Activated naive CD4-positive, alpha-beta T cell treated with anti-CD3 and anti-CD28 coated beads, Interleukin-2, amount 10 ng/mL, durations not matched to agents 7 days and 5 days (primary cell): Measurements from ENCODE around the gene FAM163B.
"Not testable (repeated sequence)": the region's sequence is repeated elsewhere in the genome, so short reads cannot be mapped to it uniquely, and the experiment has no call there.

Source experiments
- CTCF ChIA-PET: fragments of 350-600 bp; sonication (Branson Sonifier 250); formaldehyde crosslinking; loops from one replicate; lab custom pipeline; 2021; ENCODE audit warnings: antibody characterized with exemption; lab: Charles Lee
- DNase-seq: peaks from one replicate; pipeline ENCODE4 v3.0.0-alpha.2; 2020
- H3K27ac Mint-ChIP-seq: one replicate; pipeline ENCODE4 v1.8.0; 2021; ENCODE audit warnings: mild to moderate bottlenecking, moderate library complexity, mixed read lengths
- H3K27me3 Mint-ChIP-seq: one replicate; pipeline ENCODE4 v1.8.0; 2021; ENCODE audit warnings: mild to moderate bottlenecking, mixed read lengths
- H3K36me3 Mint-ChIP-seq: one replicate; pipeline ENCODE4 v1.8.0; 2021; ENCODE audit warnings: mixed read lengths
- H3K4me1 Mint-ChIP-seq: one replicate; pipeline ENCODE4 v1.8.0; 2021; ENCODE audit warnings: mixed read lengths
- H3K4me3 Mint-ChIP-seq: one replicate; pipeline ENCODE4 v1.8.0; 2021; ENCODE audit warnings: mild to moderate bottlenecking, moderate library complexity, mixed read lengths
- H3K9me3 Mint-ChIP-seq: one replicate; pipeline ENCODE4 v1.8.0; 2021; ENCODE audit warnings: mixed read lengths

Gene FAM163B

GRCh38 chr9:133572821-133573361, 36.3 kb downstream of the FAM163B start:
- Mint-ChIP-seq H3K4me1 (peaks cover 6% of the 10 kb centered on the region), H3K4me3 (no peak overlapping the region), H3K27me3 (peaks cover 24% of the 10 kb centered on the region), H3K9me3 (no peaks in the 10 kb centered on the region), H3K27ac (no peak overlapping the region), H3K36me3 (no peaks in the 10 kb centered on the region)
- CTCF ChIA-PET = no interaction called here
- DNase-seq = no peak

- DNase-seq = no peak
- no peak overlapping the region for H3K27ac Mint-ChIP-seq
- H3K4me3 Mint-ChIP-seq = no peak overlapping the region
- H3K36me3 Mint-ChIP-seq = no peaks in the 10 kb centered on the region
- no peaks in the 10 kb centered on the region for H3K9me3 Mint-ChIP-seq
- CTCF ChIA-PET = no interaction called here
- peaks cover 6% of the 10 kb centered on the region for H3K4me1 Mint-ChIP-seq
- peaks cover 16% of the 10 kb centered on the region for H3K27me3 Mint-ChIP-seq
Observed at GRCh38 chr9:133571896-133572595, 37.1 kb downstream of the FAM163B start.

- DNase-seq = no peak
- H3K9me3 Mint-ChIP-seq = no peaks in the 10 kb centered on the region
- H3K36me3 Mint-ChIP-seq = no peaks in the 10 kb centered on the region
- CTCF ChIA-PET = interaction anchor here (1.0 to 1.5 kb wide), 2 partner anchors 9 to 15 kb away, joined by 3 read pairs; no protein-coding TSS in a partner anchor
- H3K27me3 Mint-ChIP-seq = peaks cover 10% of the 10 kb centered on the region
- no peak overlapping the region for H3K4me3 Mint-ChIP-seq
- no peak overlapping the region for H3K27ac Mint-ChIP-seq
- H3K4me1 Mint-ChIP-seq = peaks cover under 1% of the 10 kb centered on the region
Observed at GRCh38 chr9:133571391-133571890, 37.7 kb downstream of the FAM163B start.

GRCh38 chr9:133570691-133571080, 38.5 kb downstream of the FAM163B start:
- no peak overlapping the region for H3K27ac Mint-ChIP-seq
- CTCF ChIA-PET = interaction anchor here (1.0 to 1.5 kb wide), 2 partner anchors 10 to 15 kb away, joined by 3 read pairs; no protein-coding TSS in a partner anchor
- no peaks in the 10 kb centered on the region for H3K36me3 Mint-ChIP-seq
- peaks cover 4% of the 10 kb centered on the region for H3K27me3 Mint-ChIP-seq
- no peak overlapping the region for H3K4me3 Mint-ChIP-seq
- no peak for DNase-seq
- no peaks in the 10 kb centered on the region for H3K9me3 Mint-ChIP-seq
- H3K4me1 Mint-ChIP-seq = no peaks in the 10 kb centered on the region

GRCh38 chr9:133569891-133570690, 39.1 kb downstream of the FAM163B start:
- CTCF ChIA-PET = interaction anchor here (0.6 to 1.5 kb wide), 2 partner anchors 14 to 424 kb away, joined by 3 read pairs; no protein-coding TSS in a partner anchor
- H3K4me3 Mint-ChIP-seq = no peak overlapping the region

GRCh38 chr9:133569121-133569785, 39.9 kb downstream of the FAM163B start:
- CTCF ChIA-PET = interaction anchor here (0.6 kb wide), 1 partner anchor 425 kb away, joined by 3 read pairs; no protein-coding TSS in a partner anchor
- DNase-seq = no peak
- H3K36me3 Mint-ChIP-seq = no peaks in the 10 kb centered on the region
- H3K4me1 Mint-ChIP-seq = no peaks in the 10 kb centered on the region
- no peaks in the 10 kb centered on the region for H3K27me3 Mint-ChIP-seq
- no peaks in the 10 kb centered on the region for H3K9me3 Mint-ChIP-seq
- H3K4me3 Mint-ChIP-seq = no peak overlapping the region
- no peak overlapping the region for H3K27ac Mint-ChIP-seq

More at GRCh38 chr9:133569891-133570690, 39.1 kb downstream of the FAM163B start:
- H3K27ac Mint-ChIP-seq = no peak overlapping the region
- H3K4me1 Mint-ChIP-seq = no peaks in the 10 kb centered on the region
- DNase-seq = no peak
- H3K27me3 Mint-ChIP-seq = no peaks in the 10 kb centered on the region
- no peaks in the 10 kb centered on the region for H3K36me3 Mint-ChIP-seq
- H3K9me3 Mint-ChIP-seq = no peaks in the 10 kb centered on the region

GRCh38 chr9:133568186-133568585, 41.0 kb downstream of the FAM163B start:
- CTCF ChIA-PET = no interaction called here
- no peak for DNase-seq
- no peaks in the 10 kb centered on the region for H3K4me1 Mint-ChIP-seq
- no peaks in the 10 kb centered on the region for H3K27me3 Mint-ChIP-seq
- H3K4me3 Mint-ChIP-seq = no peak overlapping the region
- no peaks in the 10 kb centered on the region for H3K9me3 Mint-ChIP-seq
- no peak overlapping the region for H3K27ac Mint-ChIP-seq
- no peaks in the 10 kb centered on the region for H3K36me3 Mint-ChIP-seq

- CTCF ChIA-PET = no interaction called here
Observed at GRCh38 chr9:133566817-133567216, 42.4 kb downstream of the FAM163B start.

GRCh38 chr9:133566382-133566781, 42.8 kb downstream of the FAM163B start:
- no peaks in the 10 kb centered on the region for H3K9me3 Mint-ChIP-seq

More at GRCh38 chr9:133566817-133567216, 42.4 kb downstream of the FAM163B start:
- Mint-ChIP-seq H3K27ac (no peak overlapping the region), H3K27me3 (no peaks in the 10 kb centered on the region), H3K4me1 (no peaks in the 10 kb centered on the region), H3K4me3 (no peak overlapping the region), H3K9me3 (no peaks in the 10 kb centered on the region), H3K36me3 (no peaks in the 10 kb centered on the region)
- no peak for DNase-seq

GRCh38 chr9:133564451-133565116, 44.6 kb downstream of the FAM163B start:
- H3K4me1 Mint-ChIP-seq = no peaks in the 10 kb centered on the region
- H3K27ac Mint-ChIP-seq = no peak overlapping the region
- no peaks in the 10 kb centered on the region for H3K9me3 Mint-ChIP-seq
- no peak for DNase-seq
- CTCF ChIA-PET = no interaction called here
- H3K4me3 Mint-ChIP-seq = no peak overlapping the region
- H3K27me3 Mint-ChIP-seq = no peaks in the 10 kb centered on the region
- no peaks in the 10 kb centered on the region for H3K36me3 Mint-ChIP-seq

More at GRCh38 chr9:133566382-133566781, 42.8 kb downstream of the FAM163B start:
- H3K4me3 Mint-ChIP-seq = no peak overlapping the region
- no peaks in the 10 kb centered on the region for H3K36me3 Mint-ChIP-seq
- no peaks in the 10 kb centered on the region for H3K27me3 Mint-ChIP-seq
- no peaks in the 10 kb centered on the region for H3K4me1 Mint-ChIP-seq
- no peak for DNase-seq
- no peak overlapping the region for H3K27ac Mint-ChIP-seq
- CTCF ChIA-PET = no interaction called here

GRCh38 chr9:133563814-133564213, 45.4 kb downstream of the FAM163B start:
- H3K4me3 Mint-ChIP-seq, H3K4me1 Mint-ChIP-seq, H3K27me3 Mint-ChIP-seq, H3K9me3 Mint-ChIP-seq, CTCF ChIA-PET, DNase-seq, H3K27ac Mint-ChIP-seq, H3K36me3 Mint-ChIP-seq: not testable (repeated sequence)

- H3K4me3 Mint-ChIP-seq = no peak overlapping the region
- no peak overlapping the region for H3K27ac Mint-ChIP-seq
- H3K36me3 Mint-ChIP-seq = no peaks in the 10 kb centered on the region
- H3K9me3 Mint-ChIP-seq = no peaks in the 10 kb centered on the region
- H3K27me3 Mint-ChIP-seq = peaks cover 9% of the 10 kb centered on the region
- CTCF ChIA-PET = no interaction called here
- H3K4me1 Mint-ChIP-seq = no peaks in the 10 kb centered on the region
- no peak for DNase-seq
Observed at GRCh38 chr9:133563291-133563796, 45.8 kb downstream of the FAM163B start.

- H3K36me3 Mint-ChIP-seq = no peaks in the 10 kb centered on the region
- no peak for DNase-seq
- no peak overlapping the region for H3K4me3 Mint-ChIP-seq
- H3K27ac Mint-ChIP-seq = no peak overlapping the region
- CTCF ChIA-PET = no interaction called here
- H3K9me3 Mint-ChIP-seq = no peaks in the 10 kb centered on the region
- H3K4me1 Mint-ChIP-seq = no peaks in the 10 kb centered on the region
- H3K27me3 Mint-ChIP-seq = peaks cover 13% of the 10 kb centered on the region
Observed at GRCh38 chr9:133562611-133563290, 46.4 kb downstream of the FAM163B start.
